ENCODE results near the gene NLRP4.
"Not testable (repeated sequence)": the region's sequence is repeated elsewhere in the genome, so short reads cannot be mapped to it uniquely, and the experiment has no call there.

The NLRP4 gene

GRCh38 chr19:55901369-55902079, 65.2 kb downstream of the NLRP4 start:
- DNase-seq = no peak

- DNase-seq = no peak
Observed at GRCh38 chr19:55902080-55902751, 65.9 kb downstream of the NLRP4 start.

- DNase-seq = no peak
Observed at GRCh38 chr19:55907286-55907685, 70.9 kb downstream of the NLRP4 start.

GRCh38 chr19:55907746-55908145, 71.4 kb downstream of the NLRP4 start:
- no peak for DNase-seq

GRCh38 chr19:55909801-55910200, 73.5 kb downstream of the NLRP4 start:
- DNase-seq = no peak

GRCh38 chr19:55912916-55913315, 76.6 kb downstream of the NLRP4 start:
- no peak for DNase-seq

GRCh38 chr19:55913643-55914268, 77.4 kb downstream of the NLRP4 start:
- no peak for DNase-seq

- DNase-seq = no peak
Observed at GRCh38 chr19:55923556-55923955, 87.2 kb downstream of the NLRP4 start.

GRCh38 chr19:55927991-55928390, 91.7 kb downstream of the NLRP4 start:
- no peak for DNase-seq

GRCh38 chr19:55929258-55929657, 92.9 kb downstream of the NLRP4 start:
- not testable (repeated sequence) for DNase-seq

GRCh38 chr19:55930996-55931515, 94.7 kb downstream of the NLRP4 start:
- DNase-seq = no peak

All from NCI-H2081 (cell line).